HL-60 (cell line): ENCODE measurements around the gene RFC2.

Experiments
- DNase-seq, 2 experiments: peaks; one replicate each; pipeline ENCODE4 v3.0.0-alpha.2; 2010 to 2020; ENCODE audit warnings: low read depth in 1 of 2, low spot score in 1 of 2
- H3K27ac ChIP-seq: fragments of 250-450 bp; sonication (Bioruptor Pico); replicated peaks from 2 replicates; pipeline ENCODE4 v1.5.1; 2020; ENCODE audit warnings: mild to moderate bottlenecking, moderate library complexity
- H3K27me3 ChIP-seq: fragments of 250-450 bp; sonication (Bioruptor Pico); 2 replicates; pipeline ENCODE4 v1.5.1; 2021; ENCODE audit warnings: mild to moderate bottlenecking, moderate library complexity; ENCODE audit not compliant: insufficient read depth, poor library complexity, severe bottlenecking
- H3K4me3 ChIP-seq: replicated peaks from 2 replicates; pipeline ENCODE4 v1.5.1; 2011; ENCODE audit warnings: mild to moderate bottlenecking, control low read depth, low read length; ENCODE audit not compliant: insufficient read depth
- CTCF ChIP-seq: IDR thresholded peaks from one replicate; pipeline ENCODE4 v1.5.1; 2011; ENCODE audit warnings: low read length, control low read depth, inconsistent platforms; ENCODE audit not compliant: insufficient read depth
- GABPA ChIP-seq: IDR thresholded peaks from 2 replicates; pipeline ENCODE4 v1.6.1; 2012; ENCODE audit warnings: low read depth
- POLR2AphosphoS5 ChIP-seq: IDR thresholded peaks from 2 replicates; pipeline ENCODE4 v1.6.1; 2012; ENCODE audit warnings: low read depth
- REST ChIP-seq: IDR thresholded peaks from 2 replicates; pipeline ENCODE4 v1.6.1; 2012; ENCODE audit warnings: low read depth; ENCODE audit not compliant: insufficient replicate concordance
- SPI1 ChIP-seq: IDR thresholded peaks from 2 replicates; pipeline ENCODE4 v1.6.1; 2012; ENCODE audit warnings: low read depth, mild to moderate bottlenecking, borderline replicate concordance

RFC2 gene

DNA sequence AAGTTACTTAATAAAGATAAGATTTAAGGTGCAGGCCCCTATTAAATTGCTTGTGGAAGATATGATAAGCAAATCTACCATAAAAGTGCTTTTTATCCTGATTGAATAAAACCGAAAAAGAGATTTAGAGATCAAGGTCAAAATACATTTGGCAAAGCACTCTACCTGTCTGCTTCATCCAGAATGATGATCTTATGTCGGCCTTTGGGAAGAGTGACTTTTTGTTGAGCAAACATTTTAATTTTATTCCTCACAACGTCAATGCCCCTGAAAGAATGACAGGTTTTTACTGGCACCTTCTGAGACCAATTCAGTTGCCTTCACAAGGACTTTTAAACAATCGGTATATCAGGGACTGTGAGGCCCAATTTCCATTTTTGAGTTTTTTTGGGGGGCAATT, 7.7 kb downstream of the RFC2 start:
- Histone ChIP-seq H3K4me3 (no peak overlapping the region), H3K27ac (no peak overlapping the region; the same call in 1 of the 2 replicates), H3K27me3 (no peaks in the 10 kb centered on the region)
- DNase-seq: no peak
- TF ChIP-seq REST (no peak), GABPA (no peak), POLR2AphosphoS5 (no peak), CTCF (no peak), SPI1 (no peak)

DNA sequence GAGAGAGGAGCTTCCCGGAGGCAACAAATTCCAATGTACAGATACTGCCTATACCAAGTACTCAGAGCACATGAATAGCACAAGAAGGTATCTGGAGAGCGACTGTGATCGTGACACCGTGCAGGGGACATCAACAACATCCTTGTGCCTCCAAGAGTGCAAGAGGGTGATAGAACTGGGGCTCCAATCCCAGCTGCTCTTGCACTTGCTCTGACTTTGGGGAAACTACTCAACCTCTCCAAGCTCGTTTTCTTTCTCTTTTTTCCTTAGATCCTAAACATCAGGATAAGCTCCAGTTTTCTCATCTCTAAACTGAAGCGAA, 12.1 kb downstream of the RFC2 start:
- no peak for DNase-seq
- no peak overlapping the region for H3K4me3 ChIP-seq
- no peak for TF ChIP-seq GABPA
- no peak for TF ChIP-seq CTCF
- no peak for TF ChIP-seq REST
- no peak for TF ChIP-seq POLR2AphosphoS5
- TF ChIP-seq SPI1: no peak
- H3K27ac ChIP-seq: no peak overlapping the region
- H3K27me3 ChIP-seq: no peaks in the 10 kb centered on the region

DNA sequence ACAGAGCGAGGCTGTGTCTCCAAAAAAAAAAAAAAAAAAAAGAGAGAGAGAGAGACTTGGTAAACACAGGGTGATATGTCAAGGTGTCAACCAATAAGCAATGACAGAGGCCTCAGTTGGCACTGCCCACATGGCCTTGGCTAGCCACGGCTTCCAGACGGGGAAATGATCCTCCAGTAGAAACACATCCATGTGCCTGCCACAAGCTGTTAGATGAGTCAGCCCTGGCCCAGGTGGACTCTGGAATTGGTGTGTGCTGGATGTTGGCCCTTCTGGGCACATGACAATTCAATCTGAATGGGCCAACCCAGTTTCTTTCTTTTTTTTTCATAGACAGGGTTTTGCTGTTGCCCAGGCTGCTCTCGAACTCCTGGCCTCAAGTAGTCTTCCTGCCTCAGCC, 13.7 kb downstream of the RFC2 start:
- DNase-seq: no peak
- Histone ChIP-seq H3K27me3 (no peaks in the 10 kb centered on the region), H3K27ac (no peak overlapping the region), H3K4me3 (no peak overlapping the region)
- TF ChIP-seq CTCF (no peak), GABPA (no peak), REST (no peak), SPI1 (no peak), POLR2AphosphoS5 (no peak)
